GM20000 (cell line): ENCODE results near the gene COX14.

Experiments
- DNase-seq: peaks from one replicate; pipeline ENCODE4 v3.0.0; 2012; ENCODE audit warnings: low spot score
- CTCF ChIP-seq: IDR thresholded peaks from 2 replicates; pipeline ENCODE4 v1.5.1; 2012; ENCODE audit warnings: mild to moderate bottlenecking, control low read depth; ENCODE audit errors: extremely low read depth, missing control alignments

Gene COX14

GRCh38 chr12:50070314-50071060 lies 41.5 kb upstream of the COX14 start:
- peak; percentile 92 for TF ChIP-seq CTCF
- DNase-seq = peak; percentile 69

- no peak for TF ChIP-seq CTCF
- no peak for DNase-seq
These were observed 39.7 kb upstream of the COX14 start for GRCh38 chr12:50072198-50072907.

- DNase-seq = no peak
- TF ChIP-seq CTCF = no peak
These were observed 38.8 kb upstream of the COX14 start for GRCh38 chr12:50073206-50073605.

- DNase-seq = no peak
- no peak for TF ChIP-seq CTCF
These were observed 38.3 kb upstream of the COX14 start for GRCh38 chr12:50073712-50074111.

- TF ChIP-seq CTCF = peak; percentile 93
- peak; percentile 89 for DNase-seq
These were observed 36.9 kb upstream of the COX14 start for GRCh38 chr12:50074936-50075807.

GRCh38 chr12:50075808-50076170 lies 36.2 kb upstream of the COX14 start:
- DNase-seq = no peak
- TF ChIP-seq CTCF = no peak

GRCh38 chr12:50077099-50077498 lies 34.9 kb upstream of the COX14 start:
- TF ChIP-seq CTCF = no peak
- no peak for DNase-seq
